NCI-H2029 (cell line): Measurements from ENCODE around the gene ASGR2.
"Not testable (repeated sequence)": the region's sequence is repeated elsewhere in the genome, so short reads cannot be mapped to it uniquely, and the experiment has no call there.

Experiments
- DNase-seq: peaks from one replicate; lab custom pipeline; 2025; lab: John Stamatoyannopoulos, UW

ASGR2 gene

GRCh38 chr17:7098802-7099459 lies 15.7 kb downstream of the ASGR2 start:
- no peak for DNase-seq

- DNase-seq = no peak
Measured at GRCh38 chr17:7097940-7098339, 16.7 kb downstream of the ASGR2 start.

- no peak for DNase-seq
Measured at GRCh38 chr17:7095625-7096024, 19.0 kb downstream of the ASGR2 start.

GRCh38 chr17:7094652-7095019 lies 20.0 kb downstream of the ASGR2 start:
- no peak for DNase-seq

DNA sequence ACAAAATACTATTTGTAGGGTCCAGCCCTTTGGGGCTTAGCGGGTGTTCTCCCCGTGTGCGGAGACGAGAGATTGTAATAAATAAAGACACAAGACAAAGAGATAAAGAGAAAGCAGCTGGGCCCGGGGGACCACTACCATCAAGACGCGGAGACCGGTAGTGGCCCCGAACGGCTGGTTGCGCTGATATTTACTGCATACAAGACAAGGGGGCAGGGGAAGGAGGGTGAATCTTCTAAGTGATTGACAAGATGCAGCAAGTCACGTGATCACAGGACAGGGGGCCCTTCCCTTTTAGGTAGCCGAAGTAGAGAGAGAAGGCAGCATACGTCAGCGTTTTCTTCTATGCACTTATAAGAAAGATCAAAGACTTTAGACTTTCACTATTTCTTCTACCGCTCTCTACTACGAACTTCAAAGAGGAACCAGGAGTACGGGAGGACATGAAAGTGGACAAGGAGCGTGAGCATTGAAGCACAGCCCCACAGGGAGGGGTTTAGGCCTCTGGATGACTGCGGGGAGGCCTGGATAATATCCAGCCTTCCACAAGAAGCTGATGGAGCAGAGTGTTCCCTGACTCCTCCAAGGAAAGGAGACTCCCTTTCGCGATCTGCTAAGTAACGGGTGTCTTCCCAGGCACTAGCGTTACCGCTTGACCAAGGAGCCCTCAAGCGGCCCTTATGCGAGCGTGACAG lies 23.2 kb downstream of the ASGR2 start:
- DNase-seq = not testable (repeated sequence)

DNA sequence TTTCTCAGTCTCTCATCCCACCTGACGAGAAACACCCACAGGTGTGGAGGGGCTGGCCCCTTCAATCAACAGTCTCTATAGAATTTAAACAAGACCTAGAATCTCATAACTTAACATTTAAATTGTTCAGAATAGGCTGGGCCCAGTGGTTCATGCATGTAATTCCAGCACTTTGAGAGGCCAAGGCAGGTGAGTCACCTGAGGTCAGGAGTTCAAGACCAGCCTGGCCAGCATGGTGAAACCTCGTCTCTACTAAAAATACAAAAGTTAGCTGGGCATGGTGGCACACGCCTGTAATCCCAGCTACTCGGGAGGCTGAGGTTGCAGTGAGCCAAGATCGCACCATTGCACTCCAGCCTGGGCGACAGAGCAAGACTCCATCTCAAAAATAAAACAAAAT lies 25.1 kb downstream of the ASGR2 start:
- DNase-seq = not testable (repeated sequence)

GRCh38 chr17:7088442-7088841 lies 26.2 kb downstream of the ASGR2 start:
- DNase-seq = not testable (repeated sequence)

GRCh38 chr17:7084088-7084487 lies 30.5 kb downstream of the ASGR2 start:
- no peak for DNase-seq

DNA sequence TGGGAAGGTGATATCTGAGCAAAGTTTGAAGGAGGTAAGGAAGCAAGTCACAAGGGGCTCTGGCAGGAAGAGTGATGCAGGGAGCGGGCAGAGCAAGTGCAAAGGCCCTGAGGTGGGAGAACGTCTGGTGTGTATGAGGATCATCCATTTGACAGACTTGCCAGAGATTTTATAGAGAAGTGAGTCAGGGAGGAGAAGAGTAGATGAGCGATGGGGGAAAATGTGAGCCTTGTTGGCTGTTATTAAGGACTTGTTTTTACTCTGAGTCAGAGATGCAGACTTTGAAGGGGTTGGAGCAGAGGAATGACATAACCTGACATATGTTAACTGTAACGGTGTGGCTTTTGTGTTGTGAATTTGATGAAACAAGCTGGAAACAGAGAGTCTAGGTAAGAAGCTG lies 31.0 kb downstream of the ASGR2 start:
- DNase-seq = no peak

DNA sequence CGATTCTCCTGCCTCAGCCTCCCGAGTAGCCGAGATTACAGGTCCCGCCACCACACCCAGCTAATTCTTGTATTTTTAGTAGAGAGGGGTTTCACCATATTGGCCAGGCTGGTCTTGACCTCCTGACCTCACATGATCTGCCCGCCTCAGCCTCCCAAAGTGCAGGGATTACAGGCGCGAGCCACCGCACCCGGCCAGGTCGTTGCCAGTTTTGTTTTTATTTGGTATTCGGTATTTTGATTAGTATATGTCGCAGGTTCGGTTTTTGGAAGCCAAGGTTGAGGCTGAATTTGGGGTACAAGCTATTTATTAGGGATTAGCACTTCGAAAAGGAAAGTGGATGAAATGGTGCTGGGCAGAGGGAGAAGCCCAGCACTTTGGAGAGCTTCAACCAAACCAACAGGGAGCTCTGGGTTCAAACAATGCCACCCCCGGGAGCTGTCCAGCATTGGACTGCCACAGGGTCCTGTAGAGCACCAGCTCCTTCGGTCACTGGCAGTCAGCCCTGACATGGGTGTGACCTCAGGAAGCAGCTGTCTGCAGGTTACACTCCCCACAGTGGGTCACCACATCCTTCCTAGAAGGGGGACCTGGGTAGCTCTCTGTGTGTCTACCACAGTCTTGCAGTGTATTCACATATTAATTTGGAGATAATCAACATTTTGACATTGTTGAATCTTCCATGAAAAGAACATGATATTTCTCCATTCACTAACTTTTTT lies 33.1 kb downstream of the ASGR2 start:
- no peak for DNase-seq

DNA sequence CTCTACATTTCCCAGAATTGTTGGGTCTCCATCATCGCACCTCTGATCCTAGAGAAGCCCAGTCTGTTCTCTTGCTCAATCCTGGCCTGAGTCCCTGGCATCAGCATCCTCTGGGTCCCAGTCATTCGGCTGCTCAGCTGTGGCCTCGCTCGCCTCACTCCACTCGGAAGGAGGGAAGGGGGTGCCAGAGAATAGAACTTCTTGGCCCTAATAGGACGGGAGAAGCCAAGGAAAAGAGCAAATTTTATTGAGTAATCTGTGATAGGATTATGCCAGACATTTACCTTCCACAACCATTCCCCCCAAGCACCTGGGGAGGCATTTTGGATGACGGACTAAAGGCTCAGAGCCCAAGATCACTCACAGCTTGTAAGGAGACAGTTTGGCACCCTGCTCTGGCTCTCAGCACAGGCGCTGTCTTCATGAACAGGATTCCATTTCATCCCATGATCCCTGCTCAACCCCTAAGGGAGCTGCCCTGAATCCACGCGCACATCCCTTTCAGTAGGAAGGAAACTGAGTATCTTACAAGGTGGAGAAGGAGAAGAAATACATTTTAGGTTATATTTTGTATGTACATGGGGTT lies 34.1 kb downstream of the ASGR2 start:
- DNase-seq = no peak

DNA sequence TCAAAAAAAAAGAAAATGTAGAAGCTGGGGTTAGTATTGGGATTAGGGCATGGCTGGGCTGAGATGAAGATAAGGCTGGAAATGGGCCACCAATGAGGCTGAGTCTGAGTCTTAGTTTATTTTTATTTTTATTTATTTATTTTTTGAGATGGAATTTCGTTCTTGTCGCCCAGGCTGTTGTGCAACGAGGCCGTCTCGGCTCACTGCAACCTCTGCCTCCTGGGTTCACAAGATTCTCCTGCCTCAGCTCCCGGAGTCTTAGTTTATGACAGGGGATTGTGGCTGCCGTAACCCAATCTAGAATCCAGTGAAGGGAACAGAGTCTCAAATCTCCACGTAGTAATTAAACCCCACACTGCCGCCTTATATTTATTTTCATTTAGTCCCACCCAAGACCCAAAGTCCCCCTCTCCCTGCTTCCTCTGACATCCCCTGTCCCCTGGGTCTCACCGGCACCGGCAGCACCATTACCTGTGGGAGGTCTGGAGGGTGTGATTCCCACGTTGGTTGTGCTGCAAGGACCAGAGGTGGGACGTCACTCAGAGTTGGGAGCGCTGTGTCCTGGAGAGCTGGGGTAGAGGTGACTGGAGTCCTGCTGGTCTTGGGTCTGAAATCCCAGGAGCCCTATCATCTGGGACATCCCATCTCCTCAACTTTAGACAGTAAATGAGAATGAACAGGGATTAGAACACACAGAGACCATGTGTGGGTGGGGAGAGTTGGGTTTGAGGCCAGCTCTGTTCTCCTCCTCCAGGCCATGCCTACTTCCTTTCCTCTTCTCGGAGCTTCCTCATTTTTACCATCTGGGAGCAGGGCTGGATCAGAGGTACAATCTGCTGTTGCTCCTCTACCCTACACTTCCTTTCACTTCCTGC lies 34.8 kb downstream of the ASGR2 start, which contains the start of gene CLEC10A:
TSS of gene CLEC10A (minus strand) at position 671 of the 875 bp plus-strand sequence. CDS start 1,439 bp downstream, outside the sequence.
- DNase-seq = no peak

- DNase-seq = no peak
Measured at GRCh38 chr17:7078711-7079110, 35.9 kb downstream of the ASGR2 start.

GRCh38 chr17:7077911-7078546 lies 36.6 kb downstream of the ASGR2 start:
- DNase-seq = no peak

DNA sequence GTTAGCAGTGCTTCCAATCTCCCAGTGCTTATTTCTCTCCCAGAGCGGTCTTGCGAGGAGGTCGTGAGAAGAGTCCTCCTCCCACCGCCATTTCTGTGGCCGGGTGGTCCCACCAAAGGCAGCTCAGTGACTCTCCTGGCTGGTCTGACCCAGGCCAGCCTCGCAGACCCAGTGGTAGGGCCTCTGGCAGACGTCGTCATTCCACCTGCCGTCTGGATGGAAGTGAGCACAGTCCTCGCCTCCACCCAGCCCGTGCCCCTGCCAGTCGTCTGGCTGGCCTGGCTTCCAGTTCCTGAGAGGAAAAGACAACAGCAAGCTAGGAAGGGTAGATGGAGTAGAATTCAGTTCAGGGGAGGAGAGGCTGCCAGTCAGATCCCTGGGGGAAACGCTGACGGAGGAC lies 39.7 kb downstream of the ASGR2 start:
- no peak for DNase-seq

DNA sequence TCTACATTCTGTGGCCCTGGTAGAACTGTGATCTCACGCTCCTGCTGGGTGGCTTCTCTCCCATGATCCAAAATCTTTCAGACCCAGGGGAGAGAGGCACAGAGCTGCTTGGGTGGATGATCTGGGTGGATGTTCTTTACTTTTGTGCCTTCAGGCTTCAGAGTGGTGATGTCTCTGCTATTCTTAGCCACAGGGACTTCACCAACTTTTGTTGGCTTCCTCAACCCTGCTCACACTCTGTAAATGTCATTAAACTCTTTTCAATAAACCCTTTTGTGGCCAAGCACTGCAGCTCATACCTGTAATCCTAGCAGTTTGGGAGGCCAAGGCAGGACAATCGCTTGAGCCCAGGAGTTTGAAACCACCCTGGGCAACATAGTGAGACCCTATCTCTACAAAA lies 42.2 kb downstream of the ASGR2 start:
- no peak for DNase-seq

DNA sequence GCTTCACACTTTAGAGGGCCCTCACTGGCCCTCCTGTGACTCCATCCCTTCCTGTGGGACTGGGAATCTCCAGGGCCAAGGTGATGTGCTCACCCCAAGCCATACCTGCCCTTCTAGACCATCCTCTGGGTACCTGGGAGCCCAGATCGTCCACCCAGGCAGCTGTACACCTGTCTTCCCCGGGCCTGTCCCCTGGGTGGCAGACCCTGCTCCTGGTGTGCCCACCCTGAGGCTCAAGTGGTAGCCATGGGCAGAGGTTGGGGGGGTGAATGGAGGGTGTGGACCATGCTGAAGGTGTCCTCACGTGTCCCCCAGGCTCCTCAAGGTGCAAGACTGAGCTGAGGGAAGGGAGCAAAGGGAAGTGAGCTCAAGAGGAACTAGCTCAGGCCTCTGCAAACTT lies 43.9 kb downstream of the ASGR2 start:
- no peak for DNase-seq

DNA sequence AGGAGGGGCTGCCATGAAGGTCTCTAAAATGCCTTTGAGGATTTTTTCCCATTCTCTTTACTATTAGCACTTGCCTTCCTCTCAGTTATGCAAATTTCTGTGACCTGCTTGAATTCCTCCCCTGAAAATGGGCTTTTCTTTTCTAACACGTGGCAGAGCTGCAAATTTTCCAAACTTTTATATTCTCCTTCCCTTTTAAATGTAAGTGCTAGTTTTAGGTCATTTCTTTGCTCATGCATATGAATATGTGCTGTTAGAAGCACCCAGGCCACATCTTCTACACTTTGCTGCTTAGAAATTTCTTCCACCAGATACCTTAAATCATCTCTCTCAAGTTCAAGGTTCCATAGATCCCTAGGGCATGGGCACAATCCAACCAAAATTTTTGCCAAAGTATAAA lies 46.4 kb downstream of the ASGR2 start:
- DNase-seq = no peak

- DNase-seq = no peak
Measured at GRCh38 chr17:7067198-7067597, 47.4 kb downstream of the ASGR2 start.

DNA sequence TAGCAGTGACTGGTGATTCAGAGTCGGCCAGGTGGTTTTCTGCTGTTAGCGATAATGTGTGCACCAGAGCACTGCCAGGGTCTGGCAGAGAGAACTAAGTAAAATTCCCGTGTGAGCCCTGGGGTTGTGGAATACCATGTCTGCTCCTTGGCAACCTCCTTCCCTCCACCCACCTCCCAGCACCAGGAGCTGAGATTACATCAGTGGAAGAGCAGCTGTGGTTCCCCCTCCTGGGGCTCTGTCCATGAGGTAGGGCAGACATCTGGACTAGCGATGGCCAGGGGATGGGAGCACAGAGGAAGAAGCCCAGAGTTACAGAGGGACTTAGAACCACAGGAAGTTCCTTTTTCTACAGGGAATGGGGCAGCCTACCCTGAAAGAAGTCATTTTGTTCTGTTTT lies 50.4 kb downstream of the ASGR2 start:
- DNase-seq = no peak

DNA sequence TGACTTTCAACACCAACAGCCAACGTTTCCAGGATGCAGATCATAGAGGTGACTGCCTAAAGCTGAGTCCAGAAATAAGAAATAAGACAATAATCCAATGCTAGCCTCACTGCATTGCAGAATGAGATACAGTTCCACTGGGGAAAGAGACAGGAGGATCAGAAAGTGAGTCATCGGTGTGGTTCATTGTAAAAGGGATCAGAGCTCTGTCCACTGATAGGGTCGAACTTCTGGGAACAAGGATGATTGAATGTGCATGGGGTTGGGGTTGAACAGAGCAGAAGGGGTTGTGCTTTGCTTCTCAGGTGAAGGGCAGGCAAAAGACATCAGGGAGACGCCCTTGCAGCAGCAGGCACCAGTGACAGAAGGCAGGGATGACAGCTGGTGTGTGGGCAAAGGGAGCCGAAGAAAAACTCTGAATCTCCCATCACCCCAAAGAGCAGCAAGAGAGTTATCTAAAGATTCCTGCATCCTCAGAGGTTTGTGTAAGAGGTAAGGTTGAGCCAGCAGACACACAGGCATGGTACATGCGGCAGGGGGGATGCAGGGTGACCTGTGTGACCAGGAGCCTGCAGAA lies 51.0 kb downstream of the ASGR2 start:
- DNase-seq = no peak
